ENCODE results near the gene DNAH6.

GRCh38 chr2:84800194-84800805 lies 284.0 kb downstream of the DNAH6 start:
- TF ChIP-seq, protein P1, sequence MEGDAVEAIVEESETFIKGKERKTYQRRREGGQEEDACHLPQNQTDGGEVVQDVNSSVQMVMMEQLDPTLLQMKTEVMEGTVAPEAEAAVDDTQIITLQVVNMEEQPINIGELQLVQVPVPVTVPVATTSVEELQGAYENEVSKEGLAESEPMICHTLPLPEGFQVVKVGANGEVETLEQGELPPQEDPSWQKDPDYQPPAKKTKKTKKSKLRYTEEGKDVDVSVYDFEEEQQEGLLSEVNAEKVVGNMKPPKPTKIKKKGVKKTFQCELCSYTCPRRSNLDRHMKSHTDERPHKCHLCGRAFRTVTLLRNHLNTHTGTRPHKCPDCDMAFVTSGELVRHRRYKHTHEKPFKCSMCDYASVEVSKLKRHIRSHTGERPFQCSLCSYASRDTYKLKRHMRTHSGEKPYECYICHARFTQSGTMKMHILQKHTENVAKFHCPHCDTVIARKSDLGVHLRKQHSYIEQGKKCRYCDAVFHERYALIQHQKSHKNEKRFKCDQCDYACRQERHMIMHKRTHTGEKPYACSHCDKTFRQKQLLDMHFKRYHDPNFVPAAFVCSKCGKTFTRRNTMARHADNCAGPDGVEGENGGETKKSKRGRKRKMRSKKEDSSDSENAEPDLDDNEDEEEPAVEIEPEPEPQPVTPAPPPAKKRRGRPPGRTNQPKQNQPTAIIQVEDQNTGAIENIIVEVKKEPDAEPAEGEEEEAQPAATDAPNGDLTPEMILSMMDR (IDR thresholded peaks at IDR 0.05; ENCODE audit: low read depth, low read length), result no peak
- no peak for TF ChIP-seq EZH2phosphoT487 (IDR thresholded peaks at IDR 0.05; ENCODE audit: low read depth)

Measured in OCI-LY3 (cell line).